Measurements from ENCODE around the gene CDC42BPA. TPM values are rescaled to one million over a fixed set of nuclear protein-coding genes. Genes with fewer than 3 reads are reported as not detected.

Gene CDC42BPA
- total and polyA plus RNA-seq, 8 donors, result 6.2 to 198 (median 64.5) TPM

DNA sequence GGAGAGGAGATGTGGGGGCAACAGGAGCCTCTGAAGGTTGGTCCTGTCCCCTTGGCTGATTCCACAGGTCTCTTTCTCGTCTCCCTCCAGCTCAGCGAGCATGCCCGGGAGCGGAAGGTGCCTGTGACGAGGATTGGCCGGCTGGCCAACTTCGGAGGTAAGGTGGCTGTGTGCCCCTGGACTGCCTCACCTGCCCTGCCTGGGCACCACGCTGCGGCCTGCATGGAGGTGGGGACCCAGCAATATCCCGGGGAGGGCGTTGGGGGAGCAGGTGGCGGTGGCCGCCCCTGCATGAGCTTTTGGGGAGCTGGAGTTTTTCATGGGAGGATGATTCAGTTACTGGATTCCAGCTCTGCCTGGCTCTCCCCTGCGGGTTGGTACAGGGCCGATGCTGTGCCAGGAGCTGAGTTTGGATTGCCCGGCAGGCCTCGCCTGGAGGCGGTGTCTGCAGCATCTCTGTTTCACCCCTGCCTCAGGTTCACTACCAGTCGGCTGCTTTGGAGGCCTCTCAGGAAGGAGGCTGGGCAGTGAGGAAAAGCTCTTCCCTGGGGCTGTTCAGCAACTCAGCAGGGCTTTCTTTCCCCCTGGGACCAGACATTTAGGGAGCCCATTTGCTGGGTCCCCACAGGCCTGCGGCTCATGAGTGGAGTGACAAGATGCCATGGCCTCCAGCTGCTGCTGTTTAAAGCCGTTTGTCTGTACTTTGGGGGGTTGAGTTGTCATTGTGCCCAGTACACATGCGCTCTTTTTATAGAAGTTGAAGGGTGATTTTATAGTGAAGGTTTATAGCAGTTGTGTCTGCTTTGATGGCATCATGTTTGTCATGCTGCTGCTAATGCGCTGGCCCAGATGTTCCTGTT lies 352.5 kb downstream of the CDC42BPA start:
- H3K27me3 ChIP-seq, result no peaks in the 10 kb centered on the region
- 92 to 95% (median 94%) methylated on average over 20 to 23 of the region's 23 CpGs for WGBS, 5 donors
- intact Hi-C loops (cut with DNase I; ENCODE audit: low total_unique reads), result no loop called here
- H3K36me3 ChIP-seq, result peaks cover 20 to 97% (median 87%) of the 10 kb centered on the region in 4 donors
- TF ChIP-seq POLR2A (IDR thresholded peaks at IDR 0.05) (no peak), EP300 (IDR thresholded peaks at IDR 0.05) (no peak), POLR2AphosphoS5 (IDR thresholded peaks at IDR 0.05) (no peak)
- TF ChIP-seq, protein P1, sequence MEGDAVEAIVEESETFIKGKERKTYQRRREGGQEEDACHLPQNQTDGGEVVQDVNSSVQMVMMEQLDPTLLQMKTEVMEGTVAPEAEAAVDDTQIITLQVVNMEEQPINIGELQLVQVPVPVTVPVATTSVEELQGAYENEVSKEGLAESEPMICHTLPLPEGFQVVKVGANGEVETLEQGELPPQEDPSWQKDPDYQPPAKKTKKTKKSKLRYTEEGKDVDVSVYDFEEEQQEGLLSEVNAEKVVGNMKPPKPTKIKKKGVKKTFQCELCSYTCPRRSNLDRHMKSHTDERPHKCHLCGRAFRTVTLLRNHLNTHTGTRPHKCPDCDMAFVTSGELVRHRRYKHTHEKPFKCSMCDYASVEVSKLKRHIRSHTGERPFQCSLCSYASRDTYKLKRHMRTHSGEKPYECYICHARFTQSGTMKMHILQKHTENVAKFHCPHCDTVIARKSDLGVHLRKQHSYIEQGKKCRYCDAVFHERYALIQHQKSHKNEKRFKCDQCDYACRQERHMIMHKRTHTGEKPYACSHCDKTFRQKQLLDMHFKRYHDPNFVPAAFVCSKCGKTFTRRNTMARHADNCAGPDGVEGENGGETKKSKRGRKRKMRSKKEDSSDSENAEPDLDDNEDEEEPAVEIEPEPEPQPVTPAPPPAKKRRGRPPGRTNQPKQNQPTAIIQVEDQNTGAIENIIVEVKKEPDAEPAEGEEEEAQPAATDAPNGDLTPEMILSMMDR (IDR thresholded peaks at IDR 0.05), result no peak
- H3K4me1 ChIP-seq, result peaks cover 0 to 31% (median 5%) of the 10 kb centered on the region in 4 donors
- no peaks in the 10 kb centered on the region for H3K9me3 ChIP-seq
- DNase-seq, result no peak
- peak overlapping the region in 1 of 5 donors; percentile 20 for H3K27ac ChIP-seq
- no peak overlapping the region for H3K4me3 ChIP-seq

DNA sequence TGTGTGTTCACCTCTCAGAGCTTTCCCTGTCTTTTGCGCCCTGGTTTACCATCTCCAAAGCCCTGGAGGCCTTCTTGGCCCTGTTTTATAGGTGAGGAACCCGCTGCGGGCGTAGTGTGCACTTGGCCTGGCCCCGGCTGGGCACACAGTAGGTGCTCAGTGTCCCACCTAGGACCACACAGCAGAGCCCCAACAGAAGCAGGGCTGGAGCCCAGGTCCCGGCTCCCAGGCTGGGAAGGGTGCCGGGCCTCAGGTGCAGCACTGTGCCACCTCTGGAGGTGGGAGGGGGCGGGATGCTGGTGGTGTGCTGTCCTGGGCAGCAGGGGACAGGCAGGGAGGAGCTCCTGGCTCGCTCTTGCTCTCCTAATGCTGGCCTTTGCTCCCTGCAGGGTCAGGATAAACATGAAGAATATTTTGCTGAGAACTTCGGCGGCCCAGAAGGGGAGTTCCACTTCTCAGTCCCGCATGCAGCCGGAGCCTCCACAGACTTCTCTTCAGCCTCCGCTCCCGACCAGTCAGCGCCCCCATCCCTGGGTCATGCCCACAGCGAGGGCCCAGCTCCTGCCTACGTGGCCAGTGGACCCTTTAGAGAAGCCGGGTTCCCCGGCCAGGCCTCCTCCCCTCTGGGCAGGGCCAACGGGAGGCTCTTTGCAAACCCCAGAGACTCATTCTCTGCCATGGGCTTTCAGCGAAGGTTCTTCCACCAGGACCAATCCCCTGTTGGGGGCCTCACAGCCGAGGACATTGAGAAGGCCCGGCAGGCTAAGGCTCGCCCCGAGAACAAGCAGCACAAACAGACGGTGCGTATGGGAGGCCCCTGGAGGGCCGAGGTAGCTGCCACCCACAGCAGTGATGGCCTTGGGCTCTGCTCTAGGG lies 353.4 kb downstream of the CDC42BPA start:
- TF ChIP-seq, protein P1 (IDR thresholded peaks at IDR 0.05), result no peak
- TF ChIP-seq POLR2AphosphoS5 (IDR thresholded peaks at IDR 0.05) (no peak), EP300 (IDR thresholded peaks at IDR 0.05) (no peak), POLR2A (IDR thresholded peaks at IDR 0.05) (no peak)
- WGBS, 5 donors, result 88 to 94% (median 92%) methylated on average over 23 to 29 of the region's 29 CpGs
- H3K9me3 ChIP-seq, result no peaks in the 10 kb centered on the region
- intact Hi-C loops (cut with DNase I; ENCODE audit: low total_unique reads), result no loop called here
- no peak overlapping the region for H3K27ac ChIP-seq
- H3K27me3 ChIP-seq, result no peaks in the 10 kb centered on the region
- peaks cover 0 to 31% (median 5%) of the 10 kb centered on the region in 4 donors for H3K4me1 ChIP-seq
- DNase-seq, result no peak
- peaks cover 20 to 88% (median 78%) of the 10 kb centered on the region in 4 donors for H3K36me3 ChIP-seq
- no peak overlapping the region for H3K4me3 ChIP-seq

DNA sequence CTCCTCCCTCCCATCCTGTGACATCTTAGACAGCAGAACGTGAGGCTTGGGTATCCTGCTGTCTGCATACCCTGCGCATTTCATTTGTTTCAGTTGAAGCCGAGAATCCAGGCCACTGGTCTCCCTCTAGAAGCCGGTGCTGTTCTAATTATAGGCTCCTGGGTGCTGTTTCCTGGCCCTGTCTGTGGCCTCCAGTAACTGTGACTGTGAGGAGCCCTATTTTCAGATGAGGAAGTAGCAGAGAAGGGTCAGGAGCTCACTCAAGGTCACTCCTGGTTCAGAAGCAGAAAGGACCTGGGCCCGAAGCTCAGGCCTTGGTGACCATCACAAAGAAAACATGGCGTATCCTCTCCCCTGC lies 354.2 kb downstream of the CDC42BPA start:
- H3K27me3 ChIP-seq, result no peaks in the 10 kb centered on the region
- 74 to 88% (median 83%) methylated on average over 6 of the region's 6 CpGs for WGBS, 5 donors

More for the DNA sequence above, 354.2 kb downstream of the CDC42BPA start:
- intact Hi-C loops (cut with DNase I; ENCODE audit: low total_unique reads), result no loop called here
- no peak overlapping the region for H3K4me3 ChIP-seq
- no peaks in the 10 kb centered on the region for H3K9me3 ChIP-seq
- no peak for DNase-seq
- H3K36me3 ChIP-seq, result peaks cover 20 to 79% (median 71%) of the 10 kb centered on the region in 4 donors
- TF ChIP-seq EP300 (IDR thresholded peaks at IDR 0.05) (no peak), POLR2AphosphoS5 (IDR thresholded peaks at IDR 0.05) (no peak), POLR2A (IDR thresholded peaks at IDR 0.05) (no peak)
- TF ChIP-seq, protein P1 (IDR thresholded peaks at IDR 0.05), result no peak
- H3K4me1 ChIP-seq, result peaks cover 0 to 38% (median 8%) of the 10 kb centered on the region in 4 donors
- H3K27ac ChIP-seq, result peak overlapping the region in 1 of 5 donors; percentile 51

All from stomach (tissue), 9 donors.